ENCODE measurements around the gene SFXN2.

Gene SFXN2

DNA sequence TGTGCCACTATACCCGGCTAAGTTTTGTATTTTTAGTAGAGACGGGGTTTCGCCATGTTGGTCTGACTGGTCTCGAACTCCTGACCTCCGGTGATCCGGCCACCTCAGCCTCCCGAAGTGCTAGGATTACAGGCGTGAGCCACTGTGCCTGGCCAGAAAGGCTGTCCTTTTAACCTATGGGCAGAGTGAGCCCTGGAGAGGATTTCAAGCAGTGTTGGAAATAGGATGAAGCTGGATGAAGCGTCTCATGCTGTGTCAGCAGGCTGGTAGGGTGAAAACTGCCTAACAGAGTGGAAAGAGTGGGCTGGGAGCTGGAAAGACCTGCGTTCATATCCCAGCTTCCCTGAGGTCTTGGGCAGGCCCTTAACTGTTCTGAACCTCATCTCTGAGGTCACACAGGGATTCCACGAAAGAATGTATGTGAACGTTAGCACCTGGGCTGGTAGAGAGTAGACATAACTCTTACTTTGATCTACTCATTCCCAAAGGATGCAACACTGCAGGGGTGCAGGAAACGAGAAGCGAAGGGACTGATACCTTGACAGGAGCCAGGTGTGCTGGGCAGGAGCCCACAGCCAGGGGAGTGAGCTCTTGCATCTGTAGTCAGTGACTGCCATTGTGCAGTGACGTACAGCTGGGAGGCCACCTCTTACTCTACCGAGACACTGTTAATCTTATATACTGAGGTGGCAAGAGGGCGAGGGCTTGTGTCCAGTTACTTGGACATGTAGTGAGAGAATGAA, 63.4 kb downstream of the SFXN2 start:
- no peak for DNase-seq (ENCODE audit: low read depth)

DNA sequence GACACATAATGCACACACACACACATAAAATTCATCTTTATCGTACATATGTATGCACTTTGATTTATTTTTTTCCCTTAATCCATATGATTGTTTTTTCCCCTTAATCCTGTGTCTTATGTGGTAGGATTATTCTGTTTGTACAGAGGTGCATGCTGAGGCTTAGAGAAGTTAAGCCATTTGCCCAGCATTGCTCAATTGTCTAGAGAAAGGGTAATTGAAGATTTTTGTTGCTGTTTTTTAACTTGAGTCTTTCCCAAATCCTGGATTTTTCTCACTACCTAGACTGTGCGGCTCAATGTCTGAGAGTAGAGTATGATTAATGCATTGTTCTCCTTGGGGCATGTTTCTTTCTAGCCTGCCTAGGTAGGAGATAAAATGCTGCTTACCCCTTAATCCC, 64.3 kb downstream of the SFXN2 start:
- peak; percentile 59 for DNase-seq (ENCODE audit: low read depth)

GRCh38 chr10:102779680-102780526, 65.5 kb downstream of the SFXN2 start:
- DNase-seq (ENCODE audit: low read depth) = peak; percentile 84

- no peak for DNase-seq (ENCODE audit: low read depth)
These were observed 66.0 kb downstream of the SFXN2 start for GRCh38 chr10:102780527-102780808.

GRCh38 chr10:102781090-102781920, 66.9 kb downstream of the SFXN2 start:
- peak; percentile 50 for DNase-seq (ENCODE audit: low read depth)

DNA sequence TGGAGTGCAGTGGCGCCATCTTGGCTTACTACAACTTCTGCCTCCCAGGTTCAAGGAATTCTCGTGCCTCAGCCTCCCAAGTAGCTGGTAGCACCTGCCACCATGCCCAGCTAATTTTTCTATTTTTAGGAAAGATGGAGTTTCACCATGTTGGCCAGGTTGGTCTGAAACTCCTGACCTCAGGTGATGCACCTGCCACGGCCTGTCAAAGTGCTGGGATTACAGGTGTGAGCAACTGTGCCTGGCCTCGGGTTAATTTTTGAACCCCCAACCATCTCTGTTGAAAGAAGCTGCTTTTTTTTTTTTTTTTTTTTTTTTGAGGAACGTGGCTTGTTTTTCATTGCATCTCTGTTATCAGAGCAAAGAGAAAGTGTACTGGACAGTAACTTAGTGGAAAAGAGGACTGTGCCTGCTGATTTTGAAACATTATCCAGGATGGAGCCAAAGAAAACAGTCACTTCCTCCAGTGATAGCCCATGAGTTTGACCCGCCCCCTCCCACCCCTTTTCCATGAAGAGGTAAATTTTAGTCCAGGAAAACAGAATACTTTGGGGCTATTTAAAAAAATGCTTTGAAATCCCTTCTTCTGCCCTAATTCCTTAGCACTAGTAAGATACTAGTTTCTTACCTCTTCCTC, 67.6 kb downstream of the SFXN2 start:
- DNase-seq (ENCODE audit: low read depth) = peak; percentile 70

- DNase-seq (ENCODE audit: low read depth) = peak; percentile 78
These were observed 68.5 kb downstream of the SFXN2 start for GRCh38 chr10:102782673-102783551.

- no peak for DNase-seq (ENCODE audit: low read depth)
These were observed 69.1 kb downstream of the SFXN2 start for GRCh38 chr10:102783568-102783967.

- no peak for DNase-seq (ENCODE audit: low read depth)
These were observed 71.4 kb downstream of the SFXN2 start for GRCh38 chr10:102785818-102786217.

- DNase-seq (ENCODE audit: low read depth) = no peak
These were observed 77.4 kb downstream of the SFXN2 start for GRCh38 chr10:102791754-102792395.
